Activated T-helper 1 cell treated with anti-CD3 and anti-CD28 coated beads, Interleukin-12 subunit alpha, Interleukin-12 subunit beta, Interleukin-2, Interleukin-4 antibody, amounts not matched to agents 30 ng/mL and 10 ng/mL and 1 ng/mL, durations not matched to agents 14 hours and 24 hours and 36 hours (primary cell): Measurements from ENCODE around the gene JHY. TPM values are rescaled to one million over a fixed set of nuclear protein-coding genes. Genes with fewer than 3 reads are reported as not detected.

Source experiments
- DNase-seq: peaks from one replicate; pipeline ENCODE4 v3.0.0; 2021; ENCODE audit warnings: low spot score
- H3K27ac Mint-ChIP-seq: one replicate; pipeline ENCODE4 v1.8.0; 2021; ENCODE audit warnings: mild to moderate bottlenecking, mixed read lengths
- H3K27me3 Mint-ChIP-seq: one replicate; pipeline ENCODE4 v1.8.0; 2022; ENCODE audit warnings: mild to moderate bottlenecking, moderate library complexity, mixed read lengths; ENCODE audit not compliant: insufficient read depth
- H3K36me3 Mint-ChIP-seq: one replicate; pipeline ENCODE4 v1.8.0; 2021; ENCODE audit warnings: low read depth, mixed read lengths
- H3K4me1 Mint-ChIP-seq: one replicate; pipeline ENCODE4 v1.8.0; 2021; ENCODE audit warnings: low read depth, mixed read lengths
- H3K4me3 Mint-ChIP-seq: one replicate; pipeline ENCODE4 v1.8.0; 2021; ENCODE audit warnings: mild to moderate bottlenecking, moderate library complexity, mixed read lengths
- H3K9me3 Mint-ChIP-seq: one replicate; pipeline ENCODE4 v1.8.0; 2021; ENCODE audit warnings: mixed read lengths
- intact Hi-C: fragments of 100-400 bp; cut with micrococcal nuclease; formaldehyde crosslinking; loops from one replicate; pipeline ENCODE4 v1.15.1; 2024
- total RNA-seq: library from RNA; stranded (reverse); gene quantifications from 2 replicates; pipeline ENCODE4 v1.2.3, GENCODE V29; 2022

JHY gene
- total RNA-seq, 1 donor from 2014 or later: 0.91 TPM

GRCh38 chr11:122979103-122979814 lies 96.7 kb downstream of the JHY start:
- Mint-ChIP-seq H3K4me3 (no peak overlapping the region), H3K4me1 (peaks cover 25% of the 10 kb centered on the region), H3K27me3 (peaks cover 95% of the 10 kb centered on the region), H3K36me3 (peaks cover 6% of the 10 kb centered on the region), H3K9me3 (no peaks in the 10 kb centered on the region), H3K27ac (peak overlapping the region; percentile 65)
- no peak for DNase-seq
- intact Hi-C loops: no loop called here

DNA sequence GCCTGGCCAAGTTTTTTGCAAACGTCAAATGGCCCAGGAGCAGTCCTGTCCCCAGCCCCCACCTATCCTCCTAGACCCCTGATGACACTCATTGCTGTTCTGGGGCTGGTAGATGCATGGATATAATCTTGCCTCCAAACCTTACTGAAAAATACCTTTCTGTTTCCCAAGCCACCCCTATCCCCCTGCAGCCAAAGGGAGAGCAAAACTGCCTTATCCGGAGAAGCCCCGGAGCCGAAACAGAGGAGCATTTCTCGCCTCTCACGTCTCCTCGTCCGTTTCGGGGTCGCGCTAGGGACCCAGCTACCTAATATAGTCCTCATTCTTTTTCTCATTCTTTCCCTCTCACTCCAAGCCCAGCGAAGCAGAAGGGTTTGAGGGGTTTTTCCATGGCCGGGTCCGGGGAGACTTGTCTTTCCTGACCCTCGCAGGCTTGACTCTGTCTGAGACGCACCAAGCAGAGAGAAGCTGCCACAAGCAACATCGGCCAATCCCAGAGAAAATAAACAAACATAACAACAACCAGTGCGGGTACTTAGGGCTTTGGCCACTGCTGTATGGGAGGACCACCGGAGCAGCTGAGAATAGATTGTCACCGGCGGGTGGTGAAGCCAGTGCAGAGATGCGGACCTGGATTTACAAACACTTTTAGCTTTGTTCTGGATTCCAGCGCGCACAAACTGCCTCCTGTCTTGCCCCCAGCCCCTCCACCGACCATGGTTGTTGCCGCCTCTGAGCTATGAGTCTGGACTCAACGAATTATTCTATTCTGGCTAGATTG lies 97.4 kb downstream of the JHY start:
- Mint-ChIP-seq H3K36me3 (peaks cover 6% of the 10 kb centered on the region), H3K27ac (peak overlapping the region; percentile 65), H3K4me3 (peak overlapping the region; percentile 22), H3K9me3 (no peaks in the 10 kb centered on the region), H3K4me1 (peaks cover 25% of the 10 kb centered on the region), H3K27me3 (peaks cover 91% of the 10 kb centered on the region)
- intact Hi-C loops: loop anchor here (5.0 to 10.0 kb wide), 4 partner anchors 42 to 1865 kb away; partner anchors contain the start of genes JHY and SCN3B
- no peak for DNase-seq

DNA sequence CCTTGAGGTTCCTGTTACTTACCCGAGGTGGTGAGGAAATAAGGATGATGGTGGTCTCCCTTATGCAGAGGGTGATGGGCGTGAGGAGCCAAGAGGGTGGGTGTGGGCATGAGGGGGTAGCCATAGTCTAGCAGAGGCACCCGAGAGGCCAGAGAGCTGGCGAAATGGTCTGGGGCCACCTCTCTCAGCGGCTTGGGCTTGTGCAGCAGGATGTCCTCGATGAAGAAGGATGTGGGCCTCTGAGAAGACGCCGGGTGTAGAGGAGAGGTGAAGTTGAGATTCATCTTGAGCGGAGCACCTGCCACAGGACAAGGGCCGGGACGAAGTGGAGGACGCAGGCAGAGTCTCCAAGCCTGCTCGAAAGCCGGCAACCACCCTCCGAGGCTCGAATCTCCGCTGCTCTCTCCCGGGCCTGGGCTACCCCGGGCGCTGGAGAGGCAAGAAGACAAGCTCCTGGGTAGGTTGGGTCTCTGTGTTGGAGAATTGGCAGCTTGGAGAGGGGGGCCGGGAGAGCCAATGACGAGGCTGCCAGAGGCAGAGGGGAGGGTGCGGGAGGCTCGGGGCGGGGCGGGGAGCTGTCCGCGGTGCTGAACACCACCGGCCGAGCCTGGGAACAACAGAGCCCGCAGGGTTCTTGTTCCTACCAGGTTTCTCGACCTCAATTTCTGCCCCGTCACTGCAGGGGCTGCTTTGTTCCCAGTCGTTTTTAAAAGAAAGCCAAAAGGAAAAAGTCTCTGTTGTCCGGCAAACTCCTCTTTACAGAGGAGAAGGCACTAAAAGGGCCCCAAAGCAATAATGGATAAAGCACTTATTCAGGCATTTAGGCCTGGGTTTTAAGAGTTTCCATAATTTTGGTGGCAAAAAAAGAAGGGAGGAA lies 99.1 kb downstream of the JHY start, which contains the start of gene BSX:
BSX (minus strand) TSS at position 447 of the 877 bp plus-strand sequence; CDS start at position 284, 163 bp downstream.
- peaks cover 25% of the 10 kb centered on the region for H3K4me1 Mint-ChIP-seq
- no peaks in the 10 kb centered on the region for H3K9me3 Mint-ChIP-seq
- H3K27ac Mint-ChIP-seq: no peak within 1 kb of the TSS
- H3K4me3 Mint-ChIP-seq: no peak within 1 kb of the TSS
- H3K27me3 Mint-ChIP-seq: peaks cover 90% of the 10 kb centered on the region
- intact Hi-C loops: loop anchor here (5.0 to 10.0 kb wide), 4 partner anchors 41 to 1863 kb away; partner anchors contain the start of genes JHY and SCN3B
- DNase-seq: peak; percentile 21
- peaks cover 6% of the 10 kb centered on the region for H3K36me3 Mint-ChIP-seq

- peaks cover 83% of the 10 kb centered on the region for H3K27me3 Mint-ChIP-seq
- no peaks in the 10 kb centered on the region for H3K9me3 Mint-ChIP-seq
- peak overlapping the region; percentile 83 for H3K4me3 Mint-ChIP-seq
- H3K36me3 Mint-ChIP-seq: peaks cover 3% of the 10 kb centered on the region
- intact Hi-C loops: loop anchor here (5.0 to 10.0 kb wide), 4 partner anchors 39 to 1861 kb away; partner anchors contain the start of genes JHY and SCN3B
- peaks cover 19% of the 10 kb centered on the region for H3K4me1 Mint-ChIP-seq
- no peak for DNase-seq
- H3K27ac Mint-ChIP-seq: no peak overlapping the region
Observed at GRCh38 chr11:122983438-122984185, 101.1 kb downstream of the JHY start.

- Mint-ChIP-seq H3K36me3 (peaks cover 3% of the 10 kb centered on the region), H3K27ac (no peak overlapping the region), H3K9me3 (no peaks in the 10 kb centered on the region), H3K4me1 (peaks cover 19% of the 10 kb centered on the region), H3K4me3 (peak overlapping the region; percentile 83), H3K27me3 (peaks cover 81% of the 10 kb centered on the region)
- intact Hi-C loops: loop anchor here (5.0 to 10.0 kb wide), 4 partner anchors 38 to 1860 kb away; partner anchors contain the start of genes JHY and SCN3B
- DNase-seq: no peak
Observed at GRCh38 chr11:122984186-122985011, 101.8 kb downstream of the JHY start.

- intact Hi-C loops: no loop called here
- Mint-ChIP-seq H3K9me3 (no peaks in the 10 kb centered on the region), H3K36me3 (no peaks in the 10 kb centered on the region), H3K4me1 (no peaks in the 10 kb centered on the region), H3K4me3 (no peak overlapping the region), H3K27ac (no peak overlapping the region), H3K27me3 (peaks cover 10% of the 10 kb centered on the region)
- DNase-seq: no peak
Observed at GRCh38 chr11:122995526-122995925, 113.0 kb downstream of the JHY start.

DNA sequence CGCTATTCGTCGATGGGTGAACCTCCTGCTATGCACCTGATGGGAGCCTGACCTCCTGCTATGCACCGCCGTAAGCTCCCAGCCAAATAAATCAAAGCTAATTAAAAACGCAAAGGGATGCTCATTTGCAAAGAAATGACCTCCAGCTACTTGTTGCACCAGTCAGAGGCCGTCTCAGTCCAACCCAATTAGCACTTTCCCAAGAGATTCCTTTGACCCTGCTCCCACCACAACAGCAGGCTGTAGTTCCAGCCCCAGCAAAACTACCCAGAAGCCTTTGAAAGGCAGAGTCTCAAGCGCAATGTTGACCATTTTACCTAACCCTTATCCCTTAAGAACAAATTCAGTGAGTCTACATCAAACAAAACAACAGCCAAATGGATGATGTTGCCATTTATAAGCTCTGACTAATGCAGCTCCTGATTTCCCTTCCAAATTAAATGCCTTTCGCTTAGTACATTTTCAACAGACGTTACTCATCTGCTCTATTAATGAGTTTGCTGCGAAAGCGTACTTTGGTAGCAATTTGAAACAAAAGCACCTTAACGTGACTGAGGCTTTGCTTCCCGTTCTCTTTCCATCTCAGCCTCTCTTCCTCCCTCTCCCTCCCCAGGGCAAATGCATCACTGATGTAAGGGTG lies 116.3 kb downstream of the JHY start:
- Mint-ChIP-seq H3K27me3 (peaks cover 12% of the 10 kb centered on the region), H3K36me3 (no peaks in the 10 kb centered on the region), H3K4me1 (no peaks in the 10 kb centered on the region), H3K4me3 (no peak overlapping the region), H3K27ac (no peak overlapping the region), H3K9me3 (no peaks in the 10 kb centered on the region)
- no peak for DNase-seq
- intact Hi-C loops: no loop called here

GRCh38 chr11:123000721-123001120 lies 118.2 kb downstream of the JHY start:
- Mint-ChIP-seq H3K4me3 (no peak overlapping the region), H3K27ac (no peak overlapping the region), H3K36me3 (no peaks in the 10 kb centered on the region), H3K27me3 (peaks cover 14% of the 10 kb centered on the region), H3K9me3 (no peaks in the 10 kb centered on the region), H3K4me1 (no peaks in the 10 kb centered on the region)
- no peak for DNase-seq
- intact Hi-C loops: no loop called here

- Mint-ChIP-seq H3K4me1 (no peaks in the 10 kb centered on the region), H3K9me3 (no peaks in the 10 kb centered on the region), H3K27ac (no peak overlapping the region), H3K27me3 (peaks cover 7% of the 10 kb centered on the region), H3K4me3 (no peak overlapping the region), H3K36me3 (no peaks in the 10 kb centered on the region)
- DNase-seq: no peak
- intact Hi-C loops: no loop called here
Observed at GRCh38 chr11:123006860-123007542, 124.4 kb downstream of the JHY start.
